ENCODE measurements around the gene PCBP3. TPM values are rescaled to one million over a fixed set of nuclear protein-coding genes. Genes with fewer than 3 reads are reported as not detected.

Gene PCBP3
- polyA plus RNA-seq, 1 donor from 2014 or later, result 1.4 TPM

DNA sequence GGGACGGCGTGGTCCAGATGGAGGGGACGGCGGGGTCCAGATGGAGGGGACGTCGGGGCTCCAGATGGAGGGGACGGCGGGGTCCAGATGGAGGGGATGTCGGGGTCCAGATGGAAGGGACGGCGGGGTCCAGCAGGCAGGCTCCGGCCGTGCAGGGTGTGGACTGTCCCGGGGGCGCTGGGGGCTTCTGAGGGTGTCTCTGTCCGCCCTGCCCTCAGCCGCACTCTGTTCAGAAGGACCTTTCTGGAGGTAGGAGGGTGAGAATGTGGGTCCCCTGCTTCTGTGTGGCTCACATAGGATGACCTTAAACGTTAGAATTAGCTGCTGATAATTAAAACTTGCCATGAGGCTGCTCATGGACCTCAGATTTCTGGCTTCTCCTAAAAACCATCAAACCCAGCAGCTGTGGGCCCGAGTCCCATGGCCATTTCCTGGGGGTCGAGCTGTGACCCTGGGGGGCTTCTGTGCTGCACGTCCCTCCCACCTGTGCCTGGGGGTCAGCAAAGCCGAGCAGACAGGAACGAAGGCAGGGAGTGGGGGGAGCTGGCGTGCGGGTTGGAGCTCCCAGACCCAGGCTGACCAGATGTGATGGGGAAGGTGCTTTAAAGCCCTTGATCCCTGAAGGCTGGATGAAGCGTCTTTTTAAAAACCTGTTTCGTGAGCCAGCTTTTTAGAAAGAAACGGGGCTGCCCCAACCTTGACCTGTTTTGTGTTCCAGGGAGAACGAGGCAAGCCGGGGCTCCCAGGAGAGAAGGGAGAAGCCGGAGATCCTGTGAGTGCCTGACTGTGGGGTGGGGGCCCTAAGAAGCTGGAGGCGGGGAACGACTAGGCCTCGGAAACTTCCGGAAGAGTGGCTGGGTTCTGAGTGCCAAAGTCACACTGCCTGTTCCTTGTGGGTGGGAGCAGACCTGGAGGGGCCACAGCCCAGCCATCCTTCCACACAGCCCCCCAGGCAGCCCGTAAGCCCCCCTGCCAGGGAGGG lies 345.1 kb downstream of the PCBP3 start:
- H3K4me3 Mint-ChIP-seq, result peak overlapping the region in 2 of 4 donors; percentile 41 to 54
- H3K27ac Mint-ChIP-seq, result no peak overlapping the region

DNA sequence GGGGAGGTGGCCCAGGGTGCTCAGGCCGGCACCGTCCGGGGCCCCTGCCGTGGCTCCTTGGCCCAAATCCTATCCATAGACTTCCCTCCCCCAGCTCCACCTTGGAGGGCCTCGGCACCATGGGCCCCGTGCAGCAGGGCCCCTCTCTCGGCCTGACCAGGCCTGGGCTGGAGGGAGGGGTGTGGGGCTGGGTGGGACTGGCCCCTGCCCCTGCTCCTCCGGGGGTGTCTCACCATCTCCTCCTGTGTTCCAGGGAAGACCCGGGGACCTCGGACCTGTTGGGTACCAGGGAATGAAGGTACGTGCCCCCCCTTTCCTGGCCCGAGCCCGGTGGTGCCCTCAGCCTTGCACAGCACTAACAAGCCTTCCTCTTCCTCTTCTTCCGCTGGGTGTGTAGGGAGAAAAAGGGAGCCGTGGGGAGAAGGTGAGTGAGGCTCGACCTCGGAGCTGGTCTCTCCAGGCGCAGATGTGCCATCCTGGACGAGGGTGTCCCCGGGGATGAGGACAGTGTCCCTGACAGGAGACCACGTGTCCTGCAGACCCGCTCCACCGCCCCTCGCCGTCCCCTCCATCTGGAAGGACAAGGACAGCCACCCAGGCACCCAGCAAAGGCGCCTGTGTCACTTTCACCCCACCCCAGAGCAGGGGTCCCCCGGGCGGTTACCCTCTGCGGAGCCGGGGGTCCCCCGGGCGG lies 346.0 kb downstream of the PCBP3 start:
- no peak overlapping the region for H3K4me3 Mint-ChIP-seq
- H3K36me3 Mint-ChIP-seq, result no peaks in the 10 kb centered on the region
- H3K27ac Mint-ChIP-seq, result no peak overlapping the region
- H3K9me3 Mint-ChIP-seq, result peaks cover 0 to 7% (median 2%) of the 10 kb centered on the region in 3 donors
- no peaks in the 10 kb centered on the region for H3K27me3 Mint-ChIP-seq
- peaks cover 0 to 3% (median 0%) of the 10 kb centered on the region in 3 donors for H3K4me1 Mint-ChIP-seq

More for the DNA sequence above, 345.1 kb downstream of the PCBP3 start:
- Mint-ChIP-seq H3K9me3 (peaks cover 0 to 9% (median 2%) of the 10 kb centered on the region in 3 donors), H3K4me1 (peaks cover 0 to 4% (median 0%) of the 10 kb centered on the region in 3 donors), H3K36me3 (no peaks in the 10 kb centered on the region), H3K27me3 (no peaks in the 10 kb centered on the region)

DNA sequence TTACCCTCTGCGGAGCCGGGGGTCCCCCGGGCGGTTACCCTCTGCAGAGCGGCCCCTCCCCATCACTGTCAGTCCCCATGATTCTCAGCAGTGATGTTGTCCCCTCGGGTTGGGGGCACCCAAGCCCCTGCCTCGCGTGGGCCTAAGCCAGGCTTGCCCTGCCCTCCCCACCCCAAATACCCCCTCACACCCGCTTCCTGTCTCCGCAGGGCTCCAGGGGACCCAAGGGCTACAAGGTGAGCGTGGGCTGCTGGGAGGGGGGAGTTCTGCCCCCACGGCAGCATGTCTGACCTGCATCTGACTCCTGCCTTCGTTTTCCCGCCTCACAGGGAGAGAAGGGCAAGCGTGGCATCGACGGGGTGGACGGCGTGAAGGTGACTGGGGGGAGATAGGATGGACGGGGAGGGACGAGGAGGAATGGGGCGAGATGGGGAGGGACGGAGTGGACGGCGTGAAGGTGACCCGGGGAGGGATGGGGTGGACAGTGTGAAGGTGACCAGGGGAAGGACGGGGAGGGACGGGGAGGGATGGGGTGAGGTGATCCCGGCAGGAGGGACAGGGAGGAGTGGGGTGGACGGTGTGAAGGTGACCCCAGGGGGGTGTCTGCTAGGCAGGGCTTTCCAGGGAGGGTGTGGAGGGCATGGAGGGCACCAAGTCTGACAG lies 346.7 kb downstream of the PCBP3 start:
- H3K4me1 Mint-ChIP-seq, result peaks cover 0 to 2% (median 0%) of the 10 kb centered on the region in 3 donors
- H3K9me3 Mint-ChIP-seq, result peaks cover 0 to 1% (median under 1%) of the 10 kb centered on the region in 3 donors
- no peaks in the 10 kb centered on the region for H3K27me3 Mint-ChIP-seq
- no peaks in the 10 kb centered on the region for H3K36me3 Mint-ChIP-seq
- H3K27ac Mint-ChIP-seq, result no peak overlapping the region
- H3K4me3 Mint-ChIP-seq, result no peak overlapping the region

DNA sequence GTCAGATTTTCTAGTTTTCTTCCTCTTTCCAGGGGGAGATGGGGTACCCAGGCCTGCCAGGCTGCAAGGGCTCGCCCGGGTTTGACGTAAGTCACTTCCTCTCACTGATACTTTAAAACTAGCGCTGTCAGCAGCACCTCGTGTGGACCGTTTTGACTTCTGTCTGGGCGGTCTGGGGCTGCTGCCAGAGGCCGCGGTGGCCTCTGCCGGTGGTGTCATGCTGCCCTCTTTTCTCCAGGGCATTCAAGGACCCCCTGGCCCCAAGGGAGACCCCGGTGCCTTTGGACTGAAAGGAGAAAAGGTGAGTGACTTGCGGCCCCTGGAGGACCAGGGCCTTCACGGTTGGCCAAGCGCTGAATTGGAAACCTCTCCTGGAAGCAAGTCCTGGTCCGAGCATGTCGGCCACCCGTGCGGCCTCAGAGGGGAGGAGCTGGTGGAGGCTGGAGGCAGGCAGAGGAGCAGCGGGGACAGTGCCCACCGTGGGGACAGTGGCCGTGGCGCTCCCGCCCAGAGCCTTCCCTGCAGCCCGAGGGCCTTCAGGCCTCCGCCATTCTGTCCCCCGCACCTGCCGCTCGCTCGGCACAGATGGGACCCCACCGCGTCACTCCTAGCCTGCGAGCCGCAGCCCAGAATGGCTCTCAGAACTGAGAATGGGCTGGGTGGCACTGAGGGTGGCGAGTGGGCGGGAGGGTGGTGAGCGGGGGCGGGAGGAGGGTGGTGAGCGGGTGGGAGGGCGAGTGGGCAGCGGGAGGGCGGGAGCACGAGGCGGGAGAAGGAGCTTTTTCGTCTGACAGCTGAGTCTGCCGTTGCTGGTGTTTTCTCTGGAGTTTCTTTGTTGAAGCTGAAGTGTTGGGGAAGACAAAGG lies 347.4 kb downstream of the PCBP3 start:
- peaks cover 0 to 2% (median 0%) of the 10 kb centered on the region in 3 donors for H3K4me1 Mint-ChIP-seq
- H3K9me3 Mint-ChIP-seq, result no peaks in the 10 kb centered on the region
- H3K27me3 Mint-ChIP-seq, result no peaks in the 10 kb centered on the region
- H3K27ac Mint-ChIP-seq, result no peak overlapping the region
- no peaks in the 10 kb centered on the region for H3K36me3 Mint-ChIP-seq
- no peak overlapping the region for H3K4me3 Mint-ChIP-seq

DNA sequence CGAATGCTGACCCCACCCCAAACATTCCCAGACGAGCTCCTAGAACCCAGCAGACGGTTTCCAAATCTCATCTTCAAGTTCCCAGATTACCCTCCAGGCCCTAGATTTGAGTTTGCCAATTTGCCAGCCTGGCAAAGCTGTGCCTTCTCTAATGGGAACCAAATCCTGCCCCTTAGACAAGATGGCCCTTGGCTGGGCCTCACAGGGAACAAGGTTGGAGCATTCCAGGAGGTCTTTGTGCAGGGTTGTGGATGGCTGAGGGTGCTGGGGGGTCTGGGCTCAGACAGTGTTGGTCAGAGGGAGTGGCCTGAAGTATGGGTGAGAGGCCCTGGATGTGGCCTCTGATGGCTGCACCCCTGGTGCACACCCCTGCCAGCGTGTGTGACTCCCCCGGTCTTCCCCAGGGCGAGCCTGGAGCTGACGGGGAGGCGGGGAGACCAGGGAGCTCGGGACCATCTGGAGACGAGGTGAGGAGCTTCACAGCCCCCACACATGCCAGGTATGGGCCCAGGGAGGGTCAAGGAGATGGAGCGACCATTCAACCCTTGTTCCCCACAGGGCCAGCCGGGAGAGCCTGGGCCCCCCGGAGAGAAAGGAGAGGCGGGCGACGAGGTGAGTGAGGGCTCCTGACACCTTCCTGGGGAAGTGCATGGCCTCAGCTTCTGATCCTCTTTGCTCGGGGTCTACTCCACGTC lies 348.2 kb downstream of the PCBP3 start:
- peaks cover 0 to 2% (median 0%) of the 10 kb centered on the region in 3 donors for H3K4me1 Mint-ChIP-seq
- H3K4me3 Mint-ChIP-seq, result no peak overlapping the region
- no peak overlapping the region for H3K27ac Mint-ChIP-seq

More for the DNA sequence above, 348.2 kb downstream of the PCBP3 start:
- Mint-ChIP-seq H3K9me3 (no peaks in the 10 kb centered on the region), H3K27me3 (no peaks in the 10 kb centered on the region), H3K36me3 (no peaks in the 10 kb centered on the region)

Other genes starting within 250 kb of the PCBP3 start
- 4.0 TPM for gene COL18A1, start 238.6 kb upstream of the PCBP3 start, polyA plus RNA-seq
- 15.2 TPM for gene SLC19A1, start 101.3 kb upstream of the PCBP3 start, polyA plus RNA-seq